Measurements from ENCODE around the gene NPHP1.

- no peak for TF ChIP-seq CTCF (IDR thresholded peaks at IDR 0.05)
- no peak for TF ChIP-seq POLR2A (IDR thresholded peaks at IDR 0.05)
Measured at GRCh38 chr2:110215566-110216158, 10.8 kb upstream of the NPHP1 start.

Measured in transverse colon (tissue), 3 donors.